SJSA1 (cell line): Measurements from ENCODE around the gene HAND1. TPM values are rescaled to one million over a fixed set of nuclear protein-coding genes. Genes with fewer than 3 reads are reported as not detected.
A peak's percentile ranks its signal among the peaks of the same experiment; 100 is the strongest.

Experiments
- DNase-seq, 2 experiments: peaks; one replicate each; pipeline ENCODE4 v3.0.0-alpha.2; 2015 to 2020; ENCODE audit warnings: low spot score in 2 of 2, low read depth in 1 of 2
- H3K27ac ChIP-seq: fragments of 250-450 bp; sonication (Bioruptor Pico); 2 replicates; pipeline ENCODE4 v1.5.1; 2020; ENCODE audit warnings: mild to moderate bottlenecking, moderate library complexity
- H3K27me3 ChIP-seq: fragments of 250-450 bp; sonication (Bioruptor Pico); replicated peaks from 2 replicates; pipeline ENCODE4 v1.5.1; 2020; ENCODE audit warnings: mild to moderate bottlenecking, moderate library complexity
- H3K36me3 ChIP-seq: fragments of 250-450 bp; sonication (Bioruptor Pico); 2 replicates; pipeline ENCODE4 v1.5.1; 2020; ENCODE audit warnings: mild to moderate bottlenecking
- H3K4me1 ChIP-seq: fragments of 250-450 bp; sonication (Bioruptor Pico); replicated peaks from 2 replicates; pipeline ENCODE4 v1.6.1; 2021; ENCODE audit warnings: mild to moderate bottlenecking
- H3K4me3 ChIP-seq: fragments of 250-450 bp; sonication (Bioruptor Pico); 2 replicates; pipeline ENCODE4 v1.5.1; 2020; ENCODE audit warnings: mild to moderate bottlenecking
- H3K9me3 ChIP-seq: fragments of 250-450 bp; sonication (Bioruptor Pico); replicated peaks from 2 replicates; pipeline ENCODE4 v1.5.1; 2020; ENCODE audit warnings: mild to moderate bottlenecking
- total RNA-seq: library from RNA; depleted of rRNA; stranded (reverse); fragments of >200 nt; shearing (Covaris generic); gene quantifications from 2 replicates; pipeline ENCODE4 v1.2.3, GENCODE V29; 2014

Gene HAND1
- total RNA-seq, 1 experiment from 2014 or later = not detected

GRCh38 chr5:154446195-154447088 is 31.6 kb downstream of the HAND1 start:
- no peaks in the 10 kb centered on the region; the same call in 1 of the 2 replicates for H3K9me3 ChIP-seq
- peak overlapping the region; percentile 37; the same call in 1 of the 2 replicates for H3K27ac ChIP-seq
- DNase-seq = peak; percentile 74 to 76
- no peaks in the 10 kb centered on the region for H3K27me3 ChIP-seq
- H3K4me1 ChIP-seq = peaks cover 25% of the 10 kb centered on the region
- peaks cover 34% of the 10 kb centered on the region for H3K36me3 ChIP-seq
- H3K4me3 ChIP-seq = peak overlapping the region; percentile 85

GRCh38 chr5:154445422-154446194 is 32.4 kb downstream of the HAND1 start, which contains the start of gene SAP30L:
Gene SAP30L (plus strand): TSS chr5:154445997. CDS start chr5:154446605, 608 bp downstream.
- DNase-seq = peak; percentile 96 to 99
- H3K9me3 ChIP-seq = no peaks in the 10 kb centered on the region; the same call in 1 of the 2 replicates
- peak within 1 kb of the TSS; percentile 37; the same call in 1 of the 2 replicates for H3K27ac ChIP-seq
- no peaks in the 10 kb centered on the region for H3K27me3 ChIP-seq
- H3K36me3 ChIP-seq = peaks cover 36% of the 10 kb centered on the region
- peak within 1 kb of the TSS; percentile 85 for H3K4me3 ChIP-seq
- H3K4me1 ChIP-seq = peaks cover 25% of the 10 kb centered on the region

- Histone ChIP-seq H3K4me1 (peaks cover 25% of the 10 kb centered on the region), H3K9me3 (no peaks in the 10 kb centered on the region; the same call in 1 of the 2 replicates), H3K4me3 (peak overlapping the region; percentile 85), H3K36me3 (peaks cover 35% of the 10 kb centered on the region), H3K27me3 (no peaks in the 10 kb centered on the region), H3K27ac (no peak overlapping the region)
- peak in 1 of 2 experiments; percentile 48 for DNase-seq
These were observed 33.2 kb downstream of the HAND1 start for GRCh38 chr5:154444556-154445421.

- H3K4me3 ChIP-seq = no peak overlapping the region
- no peak overlapping the region for H3K27ac ChIP-seq
- no peak for DNase-seq
- H3K4me1 ChIP-seq = peaks cover 21% of the 10 kb centered on the region
- H3K36me3 ChIP-seq = peaks cover 50% of the 10 kb centered on the region
- no peaks in the 10 kb centered on the region; the same call in 1 of the 2 replicates for H3K9me3 ChIP-seq
- no peaks in the 10 kb centered on the region for H3K27me3 ChIP-seq
These were observed 35.2 kb downstream of the HAND1 start for GRCh38 chr5:154442801-154443200.

- H3K36me3 ChIP-seq = peaks cover 55% of the 10 kb centered on the region
- no peak for DNase-seq
- H3K27ac ChIP-seq = no peak overlapping the region
- no peaks in the 10 kb centered on the region for H3K27me3 ChIP-seq
- no peak overlapping the region for H3K4me3 ChIP-seq
- H3K9me3 ChIP-seq = no peaks in the 10 kb centered on the region
- H3K4me1 ChIP-seq = peaks cover 7% of the 10 kb centered on the region
These were observed 37.5 kb downstream of the HAND1 start for GRCh38 chr5:154440540-154440939.

GRCh38 chr5:154437281-154437965 is 40.6 kb downstream of the HAND1 start:
- H3K36me3 ChIP-seq = peaks cover 50% of the 10 kb centered on the region
- H3K9me3 ChIP-seq = no peaks in the 10 kb centered on the region
- no peaks in the 10 kb centered on the region for H3K27me3 ChIP-seq
- peak in 1 of 2 experiments; percentile 16 for DNase-seq
- H3K4me3 ChIP-seq = no peak overlapping the region
- no peak overlapping the region for H3K27ac ChIP-seq
- no peaks in the 10 kb centered on the region for H3K4me1 ChIP-seq

- Histone ChIP-seq H3K27ac (no peak overlapping the region), H3K27me3 (no peaks in the 10 kb centered on the region), H3K4me3 (no peak overlapping the region), H3K4me1 (no peaks in the 10 kb centered on the region), H3K9me3 (no peaks in the 10 kb centered on the region), H3K36me3 (peaks cover 29% of the 10 kb centered on the region)
- no peak for DNase-seq
These were observed 42.8 kb downstream of the HAND1 start for GRCh38 chr5:154435226-154435625.

- DNase-seq = peak in 1 of 2 experiments; percentile 17
- H3K27ac ChIP-seq = no peak overlapping the region
- H3K4me1 ChIP-seq = no peaks in the 10 kb centered on the region
- H3K4me3 ChIP-seq = no peak overlapping the region
- no peaks in the 10 kb centered on the region for H3K27me3 ChIP-seq
- 0 out of 2 replicates have a peak, but pooled peaks cover 2% of the 10 kb centered on the region for H3K9me3 ChIP-seq
- H3K36me3 ChIP-seq = peaks cover 5% of the 10 kb centered on the region; the same call in 1 of the 2 replicates
These were observed 46.9 kb downstream of the HAND1 start for GRCh38 chr5:154430961-154431630.

- Histone ChIP-seq H3K9me3 (0 out of 2 replicates have a peak, but pooled peaks cover 2% of the 10 kb centered on the region), H3K27me3 (no peaks in the 10 kb centered on the region), H3K4me1 (no peaks in the 10 kb centered on the region), H3K4me3 (no peak overlapping the region), H3K27ac (no peak overlapping the region), H3K36me3 (no peaks in the 10 kb centered on the region)
- DNase-seq = no peak
These were observed 47.6 kb downstream of the HAND1 start for GRCh38 chr5:154430466-154430865.

GRCh38 chr5:154429341-154429740 is 48.7 kb downstream of the HAND1 start:
- DNase-seq = peak in 1 of 2 experiments; percentile 12
- H3K27me3 ChIP-seq = no peaks in the 10 kb centered on the region
- H3K4me1 ChIP-seq = no peaks in the 10 kb centered on the region
- no peak overlapping the region for H3K4me3 ChIP-seq
- H3K9me3 ChIP-seq = 0 out of 2 replicates have a peak, but pooled peaks cover 2% of the 10 kb centered on the region
- H3K27ac ChIP-seq = no peak overlapping the region
- no peaks in the 10 kb centered on the region for H3K36me3 ChIP-seq

GRCh38 chr5:154428208-154428607 is 49.8 kb downstream of the HAND1 start:
- Histone ChIP-seq H3K27ac (no peak overlapping the region), H3K27me3 (no peaks in the 10 kb centered on the region), H3K9me3 (0 out of 2 replicates have a peak, but pooled peaks cover 2% of the 10 kb centered on the region), H3K36me3 (no peaks in the 10 kb centered on the region), H3K4me1 (no peaks in the 10 kb centered on the region), H3K4me3 (no peak overlapping the region)
- DNase-seq = no peak
